ENCODE measurements around the gene P2RY2.

The P2RY2 gene

GRCh38 chr11:73248526-73249185, 30.6 kb downstream of the P2RY2 start:
- no peak for DNase-seq (ENCODE audit: low read depth, low spot score)
- TF ChIP-seq ZNF274 (IDR thresholded peaks at IDR 0.05; ENCODE audit: low read depth, low read length) = no peak
- TF ChIP-seq SUZ12 (IDR thresholded peaks at IDR 0.05; ENCODE audit: extremely low read depth, insufficient read depth, insufficient read length) = no peak
- no peak for TF ChIP-seq YY1 (IDR thresholded peaks at IDR 0.05; ENCODE audit: insufficient read depth, insufficient read length)
- H3K9ac ChIP-seq (ENCODE audit: insufficient read length, low read depth) = no peak overlapping the region

GRCh38 chr11:73249304-73249703, 31.2 kb downstream of the P2RY2 start:
- Histone ChIP-seq H3K9me3 (ENCODE audit: insufficient read depth, low read length) (no peaks in the 10 kb centered on the region), H3K27me3 (ENCODE audit: insufficient read depth, insufficient read length) (no peaks in the 10 kb centered on the region)
- DNase-seq (ENCODE audit: low read depth, low spot score) = no peak

More at GRCh38 chr11:73248526-73249185, 30.6 kb downstream of the P2RY2 start:
- Histone ChIP-seq H3K4me1 (ENCODE audit: insufficient read depth, insufficient read length) (no peaks in the 10 kb centered on the region), H3K36me3 (ENCODE audit: insufficient read depth, insufficient read length, low read length) (no peaks in the 10 kb centered on the region), H3K9me3 (ENCODE audit: insufficient read depth, low read length) (no peaks in the 10 kb centered on the region), H3K27me3 (ENCODE audit: insufficient read depth, insufficient read length) (no peaks in the 10 kb centered on the region), H3K4me3 (ENCODE audit: insufficient read length, low read depth) (no peak overlapping the region)

GRCh38 chr11:73249853-73250783, 32.0 kb downstream of the P2RY2 start:
- H3K9ac ChIP-seq (ENCODE audit: insufficient read length, low read depth) = no peak overlapping the region
- no peak overlapping the region for H3K4me3 ChIP-seq (ENCODE audit: insufficient read length, low read depth)
- H3K27me3 ChIP-seq (ENCODE audit: insufficient read depth, insufficient read length) = no peaks in the 10 kb centered on the region
- H3K9me3 ChIP-seq (ENCODE audit: insufficient read depth, low read length) = no peaks in the 10 kb centered on the region
- DNase-seq (ENCODE audit: low read depth, low spot score) = no peak
- H3K36me3 ChIP-seq (ENCODE audit: insufficient read depth, insufficient read length, low read length) = no peaks in the 10 kb centered on the region
- TF ChIP-seq ZNF274 (IDR thresholded peaks at IDR 0.05; ENCODE audit: low read depth, low read length) (no peak), SUZ12 (IDR thresholded peaks at IDR 0.05; ENCODE audit: extremely low read depth, insufficient read depth, insufficient read length) (no peak), YY1 (IDR thresholded peaks at IDR 0.05; ENCODE audit: insufficient read depth, insufficient read length) (no peak)
- no peaks in the 10 kb centered on the region for H3K4me1 ChIP-seq (ENCODE audit: insufficient read depth, insufficient read length)

More at GRCh38 chr11:73249304-73249703, 31.2 kb downstream of the P2RY2 start:
- Histone ChIP-seq H3K4me3 (ENCODE audit: insufficient read length, low read depth) (no peak overlapping the region), H3K36me3 (ENCODE audit: insufficient read depth, insufficient read length, low read length) (no peaks in the 10 kb centered on the region), H3K9ac (ENCODE audit: insufficient read length, low read depth) (no peak overlapping the region), H3K4me1 (ENCODE audit: insufficient read depth, insufficient read length) (no peaks in the 10 kb centered on the region)
- TF ChIP-seq YY1 (IDR thresholded peaks at IDR 0.05; ENCODE audit: insufficient read depth, insufficient read length) = no peak
- no peak for TF ChIP-seq SUZ12 (IDR thresholded peaks at IDR 0.05; ENCODE audit: extremely low read depth, insufficient read depth, insufficient read length)
- no peak for TF ChIP-seq ZNF274 (IDR thresholded peaks at IDR 0.05; ENCODE audit: low read depth, low read length)

- H3K4me1 ChIP-seq (ENCODE audit: insufficient read depth, insufficient read length) = peaks cover 1% of the 10 kb centered on the region
- no peak overlapping the region for H3K9ac ChIP-seq (ENCODE audit: insufficient read length, low read depth)
- TF ChIP-seq ZNF274 (IDR thresholded peaks at IDR 0.05; ENCODE audit: low read depth, low read length) (no peak), YY1 (IDR thresholded peaks at IDR 0.05; ENCODE audit: insufficient read depth, insufficient read length) (no peak), SUZ12 (IDR thresholded peaks at IDR 0.05; ENCODE audit: extremely low read depth, insufficient read depth, insufficient read length) (no peak)
- no peaks in the 10 kb centered on the region for H3K36me3 ChIP-seq (ENCODE audit: insufficient read depth, insufficient read length, low read length)
- H3K9me3 ChIP-seq (ENCODE audit: insufficient read depth, low read length) = no peaks in the 10 kb centered on the region
- H3K27me3 ChIP-seq (ENCODE audit: insufficient read depth, insufficient read length) = no peaks in the 10 kb centered on the region
- H3K4me3 ChIP-seq (ENCODE audit: insufficient read length, low read depth) = no peak overlapping the region
- no peak for DNase-seq (ENCODE audit: low read depth, low spot score)
Observed at GRCh38 chr11:73252577-73253191, 34.6 kb downstream of the P2RY2 start.

- H3K9ac ChIP-seq (ENCODE audit: insufficient read length, low read depth) = no peak overlapping the region
- no peaks in the 10 kb centered on the region for H3K27me3 ChIP-seq (ENCODE audit: insufficient read depth, insufficient read length)
- H3K4me3 ChIP-seq (ENCODE audit: insufficient read length, low read depth) = no peak overlapping the region
- H3K9me3 ChIP-seq (ENCODE audit: insufficient read depth, low read length) = no peaks in the 10 kb centered on the region
- H3K4me1 ChIP-seq (ENCODE audit: insufficient read depth, insufficient read length) = peaks cover 3% of the 10 kb centered on the region
- TF ChIP-seq YY1 (IDR thresholded peaks at IDR 0.05; ENCODE audit: insufficient read depth, insufficient read length) (no peak), ZNF274 (IDR thresholded peaks at IDR 0.05; ENCODE audit: low read depth, low read length) (no peak), SUZ12 (IDR thresholded peaks at IDR 0.05; ENCODE audit: extremely low read depth, insufficient read depth, insufficient read length) (no peak)
- peak; percentile 39 for DNase-seq (ENCODE audit: low read depth, low spot score)
- H3K36me3 ChIP-seq (ENCODE audit: insufficient read depth, insufficient read length, low read length) = no peaks in the 10 kb centered on the region
Observed at GRCh38 chr11:73257342-73258103, 39.4 kb downstream of the P2RY2 start.

GRCh38 chr11:73258104-73259035, 40.3 kb downstream of the P2RY2 start:
- Histone ChIP-seq H3K9ac (ENCODE audit: insufficient read length, low read depth) (no peak overlapping the region), H3K4me3 (ENCODE audit: insufficient read length, low read depth) (no peak overlapping the region), H3K4me1 (ENCODE audit: insufficient read depth, insufficient read length) (peaks cover 3% of the 10 kb centered on the region), H3K27me3 (ENCODE audit: insufficient read depth, insufficient read length) (no peaks in the 10 kb centered on the region), H3K36me3 (ENCODE audit: insufficient read depth, insufficient read length, low read length) (no peaks in the 10 kb centered on the region), H3K9me3 (ENCODE audit: insufficient read depth, low read length) (no peaks in the 10 kb centered on the region)
- DNase-seq (ENCODE audit: low read depth, low spot score) = no peak
- no peak for TF ChIP-seq ZNF274 (IDR thresholded peaks at IDR 0.05; ENCODE audit: low read depth, low read length)
- TF ChIP-seq YY1 (IDR thresholded peaks at IDR 0.05; ENCODE audit: insufficient read depth, insufficient read length) = no peak
- TF ChIP-seq SUZ12 (IDR thresholded peaks at IDR 0.05; ENCODE audit: extremely low read depth, insufficient read depth, insufficient read length) = no peak
